ENCODE results near the gene RNF220.

The RNF220 gene

DNA sequence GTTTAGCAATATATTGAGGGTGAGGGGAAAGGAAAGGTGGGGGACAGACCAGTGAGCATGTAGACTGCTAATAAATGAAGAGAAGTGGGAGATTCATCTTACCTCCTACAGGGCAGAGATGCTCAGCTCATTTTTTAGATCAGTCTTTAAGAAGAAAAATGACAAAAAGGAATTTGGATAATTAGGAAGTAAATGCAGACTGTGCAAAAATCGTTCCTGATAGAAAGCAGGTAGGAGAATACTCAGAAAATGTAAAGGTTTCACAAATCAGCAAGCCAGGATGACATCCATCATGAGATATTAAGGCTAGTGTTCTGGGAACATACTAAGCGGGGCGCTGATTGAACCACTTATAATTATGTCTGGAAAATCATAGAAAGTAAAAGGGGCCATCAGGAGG is 106.3 kb downstream of the RNF220 start:
- Histone ChIP-seq H3F3A (ENCODE audit: control insufficient read depth, insufficient read depth) (no peaks in the 10 kb centered on the region), H3K4me2 (ENCODE audit: low read length) (no peak overlapping the region), H3K27me3 (ENCODE audit: control insufficient read depth, low read length) (peaks cover 8% of the 10 kb centered on the region; the same call in 1 of the 2 replicates), H4K20me1 (ENCODE audit: control insufficient read depth, insufficient read depth, low read depth, low read length) (no peaks in the 10 kb centered on the region), H3K9me2 (replicated peaks; ENCODE audit: control insufficient read depth, low read length) (no peaks in the 10 kb centered on the region), H3K27ac (ENCODE audit: low read depth, low read length) (no peak overlapping the region), H3K36me3 (ENCODE audit: control insufficient read depth, low read length) (no peaks in the 10 kb centered on the region), H3K4me3 (ENCODE audit: low read length) (no peak overlapping the region), H3K4me1 (ENCODE audit: control insufficient read depth, low read length) (no peaks in the 10 kb centered on the region), H3K79me2 (ENCODE audit: control insufficient read depth, low read length) (no peaks in the 10 kb centered on the region), H3K9me3 (ENCODE audit: control insufficient read depth, insufficient read depth, low read length) (no peaks in the 10 kb centered on the region)
- TF ChIP-seq, protein P1, sequence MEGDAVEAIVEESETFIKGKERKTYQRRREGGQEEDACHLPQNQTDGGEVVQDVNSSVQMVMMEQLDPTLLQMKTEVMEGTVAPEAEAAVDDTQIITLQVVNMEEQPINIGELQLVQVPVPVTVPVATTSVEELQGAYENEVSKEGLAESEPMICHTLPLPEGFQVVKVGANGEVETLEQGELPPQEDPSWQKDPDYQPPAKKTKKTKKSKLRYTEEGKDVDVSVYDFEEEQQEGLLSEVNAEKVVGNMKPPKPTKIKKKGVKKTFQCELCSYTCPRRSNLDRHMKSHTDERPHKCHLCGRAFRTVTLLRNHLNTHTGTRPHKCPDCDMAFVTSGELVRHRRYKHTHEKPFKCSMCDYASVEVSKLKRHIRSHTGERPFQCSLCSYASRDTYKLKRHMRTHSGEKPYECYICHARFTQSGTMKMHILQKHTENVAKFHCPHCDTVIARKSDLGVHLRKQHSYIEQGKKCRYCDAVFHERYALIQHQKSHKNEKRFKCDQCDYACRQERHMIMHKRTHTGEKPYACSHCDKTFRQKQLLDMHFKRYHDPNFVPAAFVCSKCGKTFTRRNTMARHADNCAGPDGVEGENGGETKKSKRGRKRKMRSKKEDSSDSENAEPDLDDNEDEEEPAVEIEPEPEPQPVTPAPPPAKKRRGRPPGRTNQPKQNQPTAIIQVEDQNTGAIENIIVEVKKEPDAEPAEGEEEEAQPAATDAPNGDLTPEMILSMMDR (IDR thresholded peaks at IDR 0.05; ENCODE audit: low read depth, low read length, poor library complexity, severe bottlenecking), result no peak
- no peak for TF ChIP-seq EZH2phosphoT487 (IDR thresholded peaks at IDR 0.05; ENCODE audit: borderline replicate concordance, low read length)

DNA sequence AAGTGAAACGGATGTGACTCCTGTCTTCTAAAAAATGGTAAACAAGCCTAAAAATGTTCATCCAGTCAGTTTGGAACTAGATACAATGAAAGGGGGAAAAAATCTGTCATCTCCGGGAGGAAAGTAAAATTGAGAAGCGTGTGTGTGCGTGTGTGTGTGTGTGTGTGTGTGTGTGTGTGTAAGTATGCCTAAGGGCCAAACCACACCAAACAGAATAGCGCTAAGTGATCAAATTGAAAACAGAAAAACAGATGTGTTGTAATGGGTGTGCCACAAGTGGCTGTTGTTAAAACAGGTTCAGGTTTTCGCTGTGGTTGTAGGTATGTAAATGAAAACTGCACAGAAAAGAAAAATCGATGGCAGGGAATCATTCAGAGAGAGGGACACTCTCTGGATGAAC is 106.7 kb downstream of the RNF220 start:
- Histone ChIP-seq H3K9me2 (replicated peaks; ENCODE audit: control insufficient read depth, low read length) (no peaks in the 10 kb centered on the region), H3K27ac (ENCODE audit: low read depth, low read length) (no peak overlapping the region), H3K4me2 (ENCODE audit: low read length) (no peak overlapping the region), H3K4me1 (ENCODE audit: control insufficient read depth, low read length) (no peaks in the 10 kb centered on the region), H3K79me2 (ENCODE audit: control insufficient read depth, low read length) (no peaks in the 10 kb centered on the region), H3K36me3 (ENCODE audit: control insufficient read depth, low read length) (no peaks in the 10 kb centered on the region), H3F3A (ENCODE audit: control insufficient read depth, insufficient read depth) (no peaks in the 10 kb centered on the region), H4K20me1 (ENCODE audit: control insufficient read depth, insufficient read depth, low read depth, low read length) (no peaks in the 10 kb centered on the region), H3K4me3 (ENCODE audit: low read length) (no peak overlapping the region), H3K27me3 (ENCODE audit: control insufficient read depth, low read length) (peaks cover 10% of the 10 kb centered on the region; the same call in 1 of the 2 replicates), H3K9me3 (ENCODE audit: control insufficient read depth, insufficient read depth, low read length) (no peaks in the 10 kb centered on the region)
- TF ChIP-seq EZH2phosphoT487 (IDR thresholded peaks at IDR 0.05; ENCODE audit: borderline replicate concordance, low read length), result no peak
- TF ChIP-seq, protein P1 (IDR thresholded peaks at IDR 0.05; ENCODE audit: low read depth, low read length, poor library complexity, severe bottlenecking), result no peak

DNA sequence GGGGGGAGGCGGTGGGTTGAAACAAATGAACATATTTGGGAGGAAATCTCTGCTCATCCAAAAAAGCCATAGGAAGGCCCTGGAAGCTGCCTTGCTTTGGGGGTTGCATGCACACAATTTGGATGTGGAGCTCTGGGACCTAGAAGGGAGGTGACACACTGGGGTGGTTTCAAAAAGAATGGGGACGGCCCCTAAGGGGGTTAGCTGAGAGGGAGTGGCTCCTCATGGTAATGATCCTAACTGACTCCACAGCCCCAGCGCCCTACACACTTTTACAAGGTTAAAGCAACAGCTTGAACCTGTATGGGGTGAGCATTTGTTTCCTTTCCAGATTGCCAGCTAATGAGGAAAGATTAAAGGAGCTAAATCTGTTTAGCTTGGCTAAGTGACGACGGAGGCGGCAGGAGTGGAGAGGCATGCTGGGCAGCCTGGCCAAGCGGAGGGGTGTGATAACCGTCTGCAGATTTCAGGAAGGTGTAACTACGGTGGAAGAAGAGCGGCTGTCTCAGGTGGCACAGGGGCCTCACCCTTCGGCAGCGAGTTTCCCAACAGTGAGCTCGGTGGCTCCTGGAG is 107.3 kb downstream of the RNF220 start:
- Histone ChIP-seq H3F3A (ENCODE audit: control insufficient read depth, insufficient read depth) (no peaks in the 10 kb centered on the region), H3K27ac (ENCODE audit: low read depth, low read length) (no peak overlapping the region), H3K9me2 (replicated peaks; ENCODE audit: control insufficient read depth, low read length) (no peaks in the 10 kb centered on the region), H3K4me3 (ENCODE audit: low read length) (no peak overlapping the region), H3K79me2 (ENCODE audit: control insufficient read depth, low read length) (no peaks in the 10 kb centered on the region), H3K36me3 (ENCODE audit: control insufficient read depth, low read length) (no peaks in the 10 kb centered on the region), H3K4me2 (ENCODE audit: low read length) (no peak overlapping the region), H4K20me1 (ENCODE audit: control insufficient read depth, insufficient read depth, low read depth, low read length) (no peaks in the 10 kb centered on the region), H3K27me3 (ENCODE audit: control insufficient read depth, low read length) (peaks cover 11% of the 10 kb centered on the region; the same call in 1 of the 2 replicates), H3K9me3 (ENCODE audit: control insufficient read depth, insufficient read depth, low read length) (no peaks in the 10 kb centered on the region), H3K4me1 (ENCODE audit: control insufficient read depth, low read length) (no peaks in the 10 kb centered on the region)
- no peak for TF ChIP-seq EZH2phosphoT487 (IDR thresholded peaks at IDR 0.05; ENCODE audit: borderline replicate concordance, low read length)
- TF ChIP-seq, protein P1 (IDR thresholded peaks at IDR 0.05; ENCODE audit: low read depth, low read length, poor library complexity, severe bottlenecking), result no peak
